AG09319 (cell line): ENCODE results near the gene RNF38.
A peak's percentile ranks its signal among the peaks of the same experiment; 100 is the strongest.

Experiments
- DNase-seq: peaks from one replicate; pipeline ENCODE4 v3.0.0-alpha.2; 2010; ENCODE audit warnings: low read depth; ENCODE audit errors: extremely low read depth
- TF ChIP-seq, protein P1 (sequence below): IDR thresholded peaks from 2 replicates; pipeline ENCODE4 v1.5.1; 2011; ENCODE audit warnings: low read depth, mild to moderate bottlenecking, inconsistent platforms, low read length, moderate library complexity

RNF38 gene

DNA sequence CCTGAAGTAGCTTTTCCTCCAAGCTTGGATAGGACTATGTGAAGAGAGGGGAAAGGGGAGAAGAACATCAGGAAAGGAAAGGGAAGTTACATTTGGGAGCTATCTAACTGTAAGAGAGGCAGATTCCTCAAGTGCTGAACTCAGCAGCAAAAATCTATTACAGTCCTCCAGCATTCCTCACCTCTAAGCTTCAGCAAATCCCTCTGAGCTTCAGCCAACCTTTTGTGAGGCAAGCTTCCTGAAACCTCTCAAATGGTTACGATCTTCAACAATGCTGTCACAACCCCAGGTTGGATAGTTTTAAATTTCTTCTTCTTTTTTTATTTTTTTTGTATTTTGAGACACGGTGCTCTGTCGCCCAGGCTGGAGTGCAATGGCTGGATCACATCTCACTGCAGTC is 2.5 kb upstream of the RNF38 start:
- TF ChIP-seq, protein P1, sequence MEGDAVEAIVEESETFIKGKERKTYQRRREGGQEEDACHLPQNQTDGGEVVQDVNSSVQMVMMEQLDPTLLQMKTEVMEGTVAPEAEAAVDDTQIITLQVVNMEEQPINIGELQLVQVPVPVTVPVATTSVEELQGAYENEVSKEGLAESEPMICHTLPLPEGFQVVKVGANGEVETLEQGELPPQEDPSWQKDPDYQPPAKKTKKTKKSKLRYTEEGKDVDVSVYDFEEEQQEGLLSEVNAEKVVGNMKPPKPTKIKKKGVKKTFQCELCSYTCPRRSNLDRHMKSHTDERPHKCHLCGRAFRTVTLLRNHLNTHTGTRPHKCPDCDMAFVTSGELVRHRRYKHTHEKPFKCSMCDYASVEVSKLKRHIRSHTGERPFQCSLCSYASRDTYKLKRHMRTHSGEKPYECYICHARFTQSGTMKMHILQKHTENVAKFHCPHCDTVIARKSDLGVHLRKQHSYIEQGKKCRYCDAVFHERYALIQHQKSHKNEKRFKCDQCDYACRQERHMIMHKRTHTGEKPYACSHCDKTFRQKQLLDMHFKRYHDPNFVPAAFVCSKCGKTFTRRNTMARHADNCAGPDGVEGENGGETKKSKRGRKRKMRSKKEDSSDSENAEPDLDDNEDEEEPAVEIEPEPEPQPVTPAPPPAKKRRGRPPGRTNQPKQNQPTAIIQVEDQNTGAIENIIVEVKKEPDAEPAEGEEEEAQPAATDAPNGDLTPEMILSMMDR: no peak
- DNase-seq: no peak

DNA sequence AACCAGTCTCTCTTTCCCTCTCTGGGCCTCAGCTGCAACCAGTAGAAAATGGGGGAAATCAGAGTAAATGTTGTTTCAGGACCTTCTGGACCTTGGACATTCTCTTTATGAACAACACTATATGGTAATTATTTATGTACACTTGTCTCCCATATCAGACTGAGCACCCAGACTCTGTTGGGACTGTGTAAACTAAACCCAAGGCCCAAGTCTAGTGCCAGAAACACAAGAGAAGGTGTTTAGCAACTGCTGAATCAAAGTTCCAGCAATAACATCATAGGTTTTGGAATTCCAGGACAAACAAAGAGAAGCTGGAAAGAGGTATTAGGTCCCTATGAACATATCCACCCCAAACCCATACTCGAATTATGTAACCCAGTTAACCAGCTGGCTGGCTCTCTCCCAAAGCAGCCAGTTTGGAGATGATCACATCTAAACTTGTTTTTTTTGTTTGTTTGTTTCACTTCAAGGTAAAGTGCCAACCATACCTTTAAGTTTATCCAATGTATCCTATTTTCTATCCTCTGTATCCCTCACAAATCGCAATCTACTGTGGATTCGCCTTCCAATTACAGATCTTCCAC is 1.9 kb upstream of the RNF38 start:
- DNase-seq: no peak
- TF ChIP-seq, protein P1: no peak

GRCh38 chr9:36401164-36401740 is 1.2 kb upstream of the RNF38 start:
- no peak for DNase-seq
- TF ChIP-seq, protein P1: no peak

GRCh38 chr9:36400332-36401163 is 479 bp upstream of the RNF38 start:
- TF ChIP-seq, protein P1: no peak; the same call in 1 of the 2 replicates
- DNase-seq: peak; percentile 59

- TF ChIP-seq, protein P1: no peak
- DNase-seq: no peak
Observed at GRCh38 chr9:36398745-36399144, 1.3 kb downstream of the RNF38 start.

GRCh38 chr9:36396985-36397384 is 3.1 kb downstream of the RNF38 start:
- no peak for DNase-seq
- TF ChIP-seq, protein P1: no peak

GRCh38 chr9:36392489-36392888 is 7.6 kb downstream of the RNF38 start:
- TF ChIP-seq, protein P1: no peak
- no peak for DNase-seq
